GM19351 (cell line): ENCODE measurements around the gene MED13L.

Experiments
- ATAC-seq: cut with Tn5 transposase; IDR thresholded peaks from one replicate; pipeline ENCODE4 v1.9.1; 2021; ENCODE audit warnings: mild to moderate bottlenecking, moderate library complexity; ENCODE audit not compliant: unreplicated experiment

MED13L gene

GRCh38 chr12:116277467-116278278 is at the start of gene MED13L:
Gene MED13L (minus strand): TSS chr12:116277693. CDS start chr12:116277131, 562 bp downstream.
- ATAC-seq: peak; percentile 79

DNA sequence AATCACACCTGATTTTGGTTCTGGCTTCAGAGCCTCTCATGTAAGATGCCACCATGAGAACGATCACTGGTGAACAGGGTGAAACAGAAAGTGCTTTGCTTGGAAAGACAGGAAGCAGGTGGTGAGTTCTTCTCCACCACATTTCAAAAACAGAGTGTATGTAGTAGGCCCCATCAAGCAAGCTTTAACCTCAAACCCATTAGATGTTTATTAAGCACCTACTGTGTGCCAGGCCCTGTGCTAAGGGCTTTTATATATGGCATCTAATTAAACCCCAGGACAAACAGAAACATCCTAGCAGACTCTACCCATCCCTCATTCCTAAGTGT is 47.8 kb upstream of the MED13L start:
- ATAC-seq: peak; percentile 95

- no peak for ATAC-seq
These were observed 47.3 kb upstream of the MED13L start for GRCh38 chr12:116324654-116325335.

- peak; percentile 28 for ATAC-seq
These were observed 46.2 kb upstream of the MED13L start for GRCh38 chr12:116323406-116324386.

DNA sequence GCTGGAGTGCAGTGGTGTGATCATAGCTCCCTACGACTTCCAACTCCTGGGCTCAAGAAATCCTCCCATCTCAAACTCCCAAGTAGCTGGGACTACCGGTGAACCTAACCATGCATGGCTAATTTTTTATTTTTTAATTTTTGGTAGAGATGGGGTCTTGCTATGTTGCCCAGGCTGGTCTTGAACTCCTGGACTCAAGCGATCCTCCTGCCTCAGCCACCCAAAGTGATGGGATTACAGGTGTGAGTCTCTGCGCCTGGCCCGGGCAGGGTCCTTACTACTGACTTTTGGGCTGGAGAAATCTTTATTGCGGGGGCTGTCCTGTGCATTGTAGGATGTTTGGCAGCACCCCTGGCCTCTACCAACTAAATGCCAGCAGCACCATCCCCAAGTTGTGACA is 44.4 kb upstream of the MED13L start:
- ATAC-seq: no peak

GRCh38 chr12:116320791-116321217 is 43.3 kb upstream of the MED13L start:
- ATAC-seq: no peak

GRCh38 chr12:116319898-116320621 is 42.6 kb upstream of the MED13L start:
- no peak for ATAC-seq

- no peak for ATAC-seq
These were observed 41.9 kb upstream of the MED13L start for GRCh38 chr12:116319233-116319897.

DNA sequence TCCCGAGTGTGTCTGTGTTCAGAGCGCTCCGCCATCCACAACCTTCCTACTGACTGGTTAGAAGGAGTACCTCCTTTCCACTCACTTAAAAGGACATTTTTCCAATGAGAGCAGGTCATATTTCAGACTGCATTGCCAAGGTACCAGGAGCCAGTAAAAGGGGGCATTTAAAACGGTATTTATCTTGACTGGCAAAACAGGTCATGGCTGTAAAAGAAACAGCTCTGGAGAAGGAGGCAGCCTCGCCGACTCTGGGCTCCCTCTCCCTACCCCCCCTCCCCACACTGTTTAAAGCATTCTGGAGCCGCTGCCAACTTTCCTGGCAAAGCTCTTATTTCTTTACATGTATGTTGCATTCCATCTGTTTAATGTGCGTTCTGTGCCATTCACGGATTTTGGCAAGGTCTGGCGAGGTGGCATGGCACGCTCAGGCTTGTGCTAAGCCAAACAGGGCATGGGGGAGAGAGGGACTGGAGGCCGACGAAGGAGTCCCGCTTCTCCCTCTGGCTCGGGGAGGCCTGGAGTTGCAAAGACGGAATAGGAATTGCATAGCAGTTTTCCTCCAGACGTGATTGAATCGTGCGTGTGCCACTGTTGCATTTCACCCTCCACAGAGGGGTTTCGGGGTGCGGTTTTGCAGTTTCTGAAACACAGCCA is 41.2 kb upstream of the MED13L start:
- no peak for ATAC-seq

DNA sequence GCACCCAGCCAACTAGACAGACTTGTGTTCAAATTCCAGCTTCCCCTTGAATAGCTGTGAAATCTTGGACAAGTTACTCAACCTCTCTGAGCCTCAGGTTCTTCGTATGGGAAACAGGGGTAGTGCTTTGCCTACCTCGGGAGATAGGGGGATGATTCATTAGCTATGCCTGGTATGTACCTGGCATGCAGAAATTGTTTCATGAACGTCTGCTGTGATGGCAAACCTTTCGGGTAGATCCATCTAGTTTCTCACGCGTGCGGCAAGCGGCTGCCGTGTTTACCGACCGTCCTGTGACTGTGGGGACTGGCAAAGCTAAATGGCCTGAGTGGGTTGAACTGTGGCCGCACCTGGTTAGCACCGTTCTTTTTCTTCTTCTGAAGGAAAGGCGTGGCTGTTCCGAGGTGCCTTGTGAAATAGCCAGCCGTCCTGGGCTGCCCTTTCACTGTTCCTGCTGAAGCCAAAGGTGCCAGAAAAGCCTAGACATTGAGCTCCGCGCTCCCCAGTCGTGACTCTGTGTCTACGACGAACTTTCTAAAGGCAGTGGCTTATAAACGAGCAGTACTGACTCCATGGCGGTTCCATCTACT is 40.6 kb upstream of the MED13L start:
- ATAC-seq: no peak

DNA sequence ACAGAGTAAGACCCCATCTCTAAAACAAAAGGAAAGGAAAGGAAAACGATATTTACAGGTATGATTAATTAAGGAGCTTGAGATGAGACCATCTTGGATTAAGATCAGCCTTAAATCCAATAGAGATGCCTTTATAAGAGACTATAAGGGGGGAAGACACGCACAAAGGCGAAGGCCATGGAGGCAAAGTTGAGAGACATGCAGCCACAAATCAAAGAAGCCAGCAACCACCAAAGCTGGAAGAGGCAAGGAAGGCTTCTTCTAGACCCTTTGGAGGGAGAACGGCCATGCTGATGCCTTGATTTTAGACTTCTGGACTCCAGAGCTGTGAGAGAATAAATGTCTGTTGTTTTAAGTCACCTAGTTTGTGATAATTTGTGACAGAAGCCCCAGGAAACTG is 39.6 kb upstream of the MED13L start:
- ATAC-seq: no peak

- no peak for ATAC-seq
These were observed 37.0 kb upstream of the MED13L start for GRCh38 chr12:116314477-116314876.

DNA sequence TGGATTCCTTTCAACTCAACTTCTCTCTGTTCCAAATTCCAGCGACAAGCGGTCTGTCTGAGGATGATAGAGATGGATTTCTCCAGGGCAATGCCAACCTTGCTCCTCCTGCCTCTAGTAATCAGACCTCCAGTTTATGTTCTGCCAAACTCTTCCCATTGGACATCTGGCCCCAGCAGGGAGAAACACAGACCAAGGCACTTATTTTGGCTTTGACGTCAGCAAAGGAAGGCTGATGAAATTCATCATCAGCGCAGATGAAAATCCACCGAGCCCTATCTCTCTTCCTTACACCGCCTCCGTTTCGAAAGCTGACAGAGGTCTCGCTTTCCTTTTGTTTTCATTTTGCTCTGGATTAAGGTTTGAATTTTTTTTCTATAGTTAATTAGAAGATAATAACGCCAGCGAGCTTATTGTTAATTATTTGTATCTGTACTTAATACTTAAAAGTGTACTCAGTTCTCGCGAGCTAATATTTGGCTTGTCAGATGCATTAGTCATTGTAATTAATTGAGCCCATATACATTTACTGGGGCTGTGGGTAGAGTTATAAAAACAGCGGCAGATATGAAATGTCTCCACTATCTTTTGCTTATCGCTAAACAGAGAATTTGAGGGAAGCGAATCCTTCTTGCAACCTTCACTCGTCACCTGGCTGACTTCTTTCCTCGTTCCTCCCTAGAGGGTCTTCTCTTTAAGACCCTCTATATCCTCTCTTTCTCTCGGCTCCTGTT is 35.9 kb upstream of the MED13L start:
- no peak for ATAC-seq

DNA sequence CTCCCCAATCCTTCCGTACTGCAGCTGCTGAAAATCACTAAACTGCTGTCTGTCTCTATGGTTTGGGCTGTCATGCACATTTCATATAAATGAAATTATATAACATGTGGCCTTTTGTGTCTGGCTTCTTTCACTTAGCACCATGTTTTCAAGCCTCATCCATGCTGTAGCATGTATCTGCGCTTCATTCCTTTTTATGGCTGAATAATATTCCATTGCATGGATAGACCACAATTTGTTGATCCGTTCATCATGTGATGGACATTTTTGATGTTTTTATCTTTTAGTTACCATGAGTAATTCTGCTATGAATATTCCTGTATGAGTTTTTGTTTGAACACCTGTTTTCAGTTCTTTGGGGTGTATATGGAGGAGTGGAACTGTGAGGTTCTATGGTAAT is 32.6 kb upstream of the MED13L start:
- no peak for ATAC-seq

- ATAC-seq: no peak
These were observed 31.9 kb upstream of the MED13L start for GRCh38 chr12:116309343-116309742.

DNA sequence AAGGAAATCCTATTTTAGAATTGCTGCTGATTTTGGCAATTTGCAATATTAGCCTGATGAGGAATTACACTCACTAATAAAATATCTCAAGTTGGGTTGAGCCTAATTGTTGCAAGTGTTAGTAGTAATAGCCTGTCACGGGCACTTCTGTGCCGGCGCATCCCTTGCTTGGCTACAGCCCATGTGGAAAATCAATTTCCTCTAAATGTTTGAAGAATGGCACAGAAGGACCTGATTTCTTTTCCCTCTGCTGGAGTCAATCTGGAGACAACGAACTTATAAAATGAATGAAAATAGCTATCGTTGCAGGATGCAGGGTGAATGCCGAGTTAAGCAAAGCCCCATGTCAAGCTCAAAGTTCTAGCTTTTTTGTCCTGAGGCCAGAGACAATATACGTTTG is 31.2 kb upstream of the MED13L start:
- no peak for ATAC-seq

GRCh38 chr12:116306968-116307367 is 29.5 kb upstream of the MED13L start:
- ATAC-seq: no peak

- ATAC-seq: no peak
These were observed 29.0 kb upstream of the MED13L start for GRCh38 chr12:116306506-116306905.
